ENCODE results near the gene LDAF1. TPM values are rescaled to one million over a fixed set of nuclear protein-coding genes. Genes with fewer than 3 reads are reported as not detected.
"Not testable (repeated sequence)": the region's sequence is repeated elsewhere in the genome, so short reads cannot be mapped to it uniquely, and the experiment has no call there.

The LDAF1 gene
- total RNA-seq, 1 donor from 2014 or later = 63.8 TPM

DNA sequence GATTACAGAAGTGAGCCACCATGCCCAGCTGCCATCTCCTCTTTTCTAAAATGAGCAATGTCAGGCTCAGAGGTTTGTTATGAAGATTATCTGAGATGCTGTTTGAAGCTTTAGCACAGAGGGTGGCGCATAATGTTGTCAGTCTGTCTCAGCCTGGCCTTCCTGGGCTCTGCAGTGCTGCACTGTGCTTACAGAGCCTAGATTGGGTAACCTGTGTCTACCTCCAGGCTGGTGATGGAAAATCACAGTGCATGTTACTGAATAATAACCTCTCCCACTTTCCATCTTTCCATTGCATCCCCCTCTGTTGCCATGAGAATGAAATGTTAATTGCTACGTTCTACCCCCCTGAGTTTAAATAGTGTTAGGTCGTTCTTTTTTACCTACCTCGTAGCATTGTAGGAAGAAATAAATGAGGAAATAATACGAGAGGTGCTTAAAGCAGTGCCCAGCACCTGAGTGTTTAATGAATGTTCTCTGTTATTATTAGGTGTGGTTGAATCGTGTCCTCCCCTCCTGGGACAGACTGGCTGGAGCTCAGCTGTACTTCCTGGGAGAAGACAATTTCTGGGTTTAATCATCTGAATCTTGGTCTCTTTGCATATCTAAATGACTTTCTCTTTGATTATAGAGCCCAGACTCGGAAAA lies 6.2 kb downstream of the LDAF1 start:
- Histone ChIP-seq H3K4me3 (no peak overlapping the region), H3K36me3 (peaks cover 0 to 28% of the 10 kb centered on the region in 2 donors), H3K9me3 (no peaks in the 10 kb centered on the region), H3K4me1 (peaks cover 54% of the 10 kb centered on the region), H3K27ac (no peak overlapping the region), H3K27me3 (no peaks in the 10 kb centered on the region)
- TF ChIP-seq POLR2AphosphoS5 (IDR thresholded peaks at IDR 0.05; ENCODE audit: insufficient read depth in 1 of 2, low read depth in 1 of 2) (no peak), POLR2A (IDR thresholded peaks at IDR 0.05) (no peak)
- DNase-seq (ENCODE audit: extremely low spot score in 2 of 2) = no peak
- intact Hi-C loops (cut with DNase I) = loop anchor here (5.0 kb wide), 1 partner anchor 1523 kb away; no protein-coding TSS in a partner anchor

DNA sequence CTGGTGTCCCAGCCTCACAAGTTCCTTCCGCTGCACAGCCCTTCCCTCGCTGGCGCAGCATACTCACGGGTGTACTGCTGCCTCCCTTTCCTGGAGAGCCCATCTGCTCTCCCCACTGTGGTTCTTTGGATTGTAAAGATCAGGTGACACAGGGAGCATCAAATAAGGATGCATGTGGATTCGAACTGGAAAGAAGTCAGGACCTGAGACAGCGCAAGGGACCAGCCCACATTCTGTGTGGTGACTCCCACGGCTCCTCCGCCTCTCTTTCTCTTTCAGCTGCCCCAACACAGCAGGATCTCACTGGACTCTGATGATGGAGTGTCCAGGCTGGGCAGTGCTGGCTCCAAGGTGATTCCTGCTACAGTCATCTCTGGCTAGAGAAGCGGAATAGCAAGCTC lies 8.1 kb downstream of the LDAF1 start:
- Histone ChIP-seq H3K4me1 (peaks cover 35% of the 10 kb centered on the region), H3K36me3 (peaks cover 1 to 45% of the 10 kb centered on the region in 2 donors), H3K4me3 (no peak overlapping the region), H3K27ac (no peak overlapping the region), H3K27me3 (no peaks in the 10 kb centered on the region), H3K9me3 (no peaks in the 10 kb centered on the region)
- intact Hi-C loops (cut with DNase I) = no loop called here
- TF ChIP-seq POLR2AphosphoS5 (IDR thresholded peaks at IDR 0.05; ENCODE audit: insufficient read depth in 1 of 2, low read depth in 1 of 2) (no peak), POLR2A (IDR thresholded peaks at IDR 0.05) (no peak)
- TF ChIP-seq, protein P1, sequence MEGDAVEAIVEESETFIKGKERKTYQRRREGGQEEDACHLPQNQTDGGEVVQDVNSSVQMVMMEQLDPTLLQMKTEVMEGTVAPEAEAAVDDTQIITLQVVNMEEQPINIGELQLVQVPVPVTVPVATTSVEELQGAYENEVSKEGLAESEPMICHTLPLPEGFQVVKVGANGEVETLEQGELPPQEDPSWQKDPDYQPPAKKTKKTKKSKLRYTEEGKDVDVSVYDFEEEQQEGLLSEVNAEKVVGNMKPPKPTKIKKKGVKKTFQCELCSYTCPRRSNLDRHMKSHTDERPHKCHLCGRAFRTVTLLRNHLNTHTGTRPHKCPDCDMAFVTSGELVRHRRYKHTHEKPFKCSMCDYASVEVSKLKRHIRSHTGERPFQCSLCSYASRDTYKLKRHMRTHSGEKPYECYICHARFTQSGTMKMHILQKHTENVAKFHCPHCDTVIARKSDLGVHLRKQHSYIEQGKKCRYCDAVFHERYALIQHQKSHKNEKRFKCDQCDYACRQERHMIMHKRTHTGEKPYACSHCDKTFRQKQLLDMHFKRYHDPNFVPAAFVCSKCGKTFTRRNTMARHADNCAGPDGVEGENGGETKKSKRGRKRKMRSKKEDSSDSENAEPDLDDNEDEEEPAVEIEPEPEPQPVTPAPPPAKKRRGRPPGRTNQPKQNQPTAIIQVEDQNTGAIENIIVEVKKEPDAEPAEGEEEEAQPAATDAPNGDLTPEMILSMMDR (IDR thresholded peaks at IDR 0.05) = no peak
- no peak for DNase-seq (ENCODE audit: extremely low spot score in 2 of 2)

DNA sequence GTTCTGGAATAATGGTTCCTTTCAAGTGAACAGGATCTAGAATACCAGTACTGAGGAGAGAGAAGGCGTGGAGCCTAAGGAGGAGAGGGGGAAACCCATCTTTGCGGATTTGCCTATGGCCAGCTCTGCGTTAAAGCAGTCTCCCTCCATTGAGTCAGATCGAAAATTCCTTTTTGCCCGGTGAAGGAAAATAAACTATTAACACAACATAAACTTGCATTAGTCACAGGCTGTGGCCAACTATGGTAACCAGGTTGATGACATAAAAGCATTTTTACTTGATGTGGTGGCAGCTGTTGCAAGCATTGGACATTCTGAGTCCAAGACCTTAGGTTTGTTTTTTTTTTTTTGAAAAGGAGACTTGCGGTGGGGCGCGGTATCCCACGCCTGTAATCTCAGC lies 8.9 kb downstream of the LDAF1 start:
- TF ChIP-seq, protein P1 (IDR thresholded peaks at IDR 0.05) = no peak
- no peak for TF ChIP-seq POLR2AphosphoS5 (IDR thresholded peaks at IDR 0.05; ENCODE audit: insufficient read depth in 1 of 2, low read depth in 1 of 2)
- TF ChIP-seq POLR2A (IDR thresholded peaks at IDR 0.05) = no peak
- H3K4me1 ChIP-seq = peaks cover 27% of the 10 kb centered on the region
- no peak for DNase-seq (ENCODE audit: extremely low spot score in 2 of 2)
- H3K36me3 ChIP-seq = peaks cover 2 to 53% of the 10 kb centered on the region in 2 donors
- no peak overlapping the region for H3K27ac ChIP-seq
- H3K4me3 ChIP-seq = no peak overlapping the region
- no peaks in the 10 kb centered on the region for H3K9me3 ChIP-seq
- intact Hi-C loops (cut with DNase I) = no loop called here
- no peaks in the 10 kb centered on the region for H3K27me3 ChIP-seq

DNA sequence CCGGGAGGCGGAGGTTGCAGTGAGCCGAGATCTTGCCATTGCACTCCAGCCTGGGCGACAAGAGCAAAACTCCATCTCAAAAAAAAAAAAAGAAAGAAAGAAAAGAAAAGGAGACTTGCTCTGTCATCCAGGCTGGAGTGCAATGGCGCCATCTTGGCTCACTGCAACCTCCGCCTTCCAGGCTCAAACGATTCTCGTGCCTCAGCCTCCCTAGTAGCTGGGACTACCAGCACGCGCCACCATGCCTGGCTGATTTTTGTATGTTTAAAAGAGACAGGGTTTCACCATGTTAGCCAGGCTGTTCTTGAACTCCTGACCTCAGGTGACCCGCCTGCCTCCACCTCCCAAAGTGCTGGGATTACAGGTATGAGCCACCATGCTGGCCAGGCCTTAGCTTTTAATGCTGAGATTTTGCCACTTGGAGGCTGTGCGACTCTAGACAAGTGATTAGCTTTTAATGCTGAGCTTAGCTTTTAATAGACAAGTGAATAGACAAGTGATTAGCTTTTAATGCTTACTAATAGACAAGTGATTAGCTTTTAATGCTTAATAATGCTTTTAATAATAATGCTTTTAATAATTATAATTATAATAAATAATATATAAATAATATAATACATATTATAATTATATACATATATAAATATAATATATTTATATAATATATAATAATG lies 9.6 kb downstream of the LDAF1 start:
- Histone ChIP-seq H3K4me1 (peaks cover 20% of the 10 kb centered on the region), H3K27me3 (no peaks in the 10 kb centered on the region)
- intact Hi-C loops (cut with DNase I) = no loop called here

DNA sequence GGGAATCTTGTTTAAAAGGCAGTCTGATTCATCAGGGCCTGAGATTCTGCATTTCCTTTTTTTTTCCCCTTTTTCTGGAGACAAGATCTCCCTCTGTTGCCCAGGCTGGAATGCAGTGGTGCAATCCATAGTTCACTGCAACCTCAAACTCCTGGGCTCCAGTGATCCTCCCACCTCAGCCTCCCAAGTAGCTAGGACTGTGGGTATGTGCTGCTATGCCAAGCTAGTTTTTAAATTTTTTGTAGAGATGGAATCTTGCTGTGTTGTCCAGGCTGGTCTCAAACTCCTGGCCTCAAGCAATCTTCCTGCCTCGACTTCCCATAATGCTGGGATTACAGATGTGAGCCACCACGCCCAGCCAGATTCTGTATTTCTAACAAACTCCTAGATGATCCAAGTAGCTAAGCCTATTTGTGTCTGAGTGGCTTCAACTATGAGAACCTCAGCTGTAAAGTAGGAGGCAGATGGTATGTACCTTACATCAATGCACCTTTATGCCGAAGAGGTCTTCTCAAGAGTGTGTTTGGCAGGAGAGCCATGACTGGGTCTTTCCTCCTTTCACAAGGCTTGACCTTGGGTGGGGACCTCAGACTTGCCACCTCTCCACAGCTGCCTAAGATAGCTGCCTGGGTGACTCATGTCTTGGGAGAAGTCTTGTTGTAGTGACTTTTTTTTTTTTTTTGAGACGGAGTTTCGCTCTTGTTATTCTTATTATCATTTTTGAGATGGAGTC lies 10.9 kb downstream of the LDAF1 start:
- TF ChIP-seq, protein P1 (IDR thresholded peaks at IDR 0.05) = no peak
- TF ChIP-seq POLR2AphosphoS5 (IDR thresholded peaks at IDR 0.05; ENCODE audit: insufficient read depth in 1 of 2, low read depth in 1 of 2) = no peak
- no peak for TF ChIP-seq POLR2A (IDR thresholded peaks at IDR 0.05)
- Histone ChIP-seq H3K4me3 (no peak overlapping the region), H3K9me3 (no peaks in the 10 kb centered on the region), H3K27me3 (no peaks in the 10 kb centered on the region), H3K27ac (no peak overlapping the region), H3K4me1 (peaks cover 6% of the 10 kb centered on the region), H3K36me3 (peaks cover 2 to 72% of the 10 kb centered on the region in 2 donors)
- intact Hi-C loops (cut with DNase I) = no loop called here
- DNase-seq (ENCODE audit: extremely low spot score in 2 of 2) = no peak

More for the DNA sequence above, 9.6 kb downstream of the LDAF1 start:
- Histone ChIP-seq H3K9me3 (no peaks in the 10 kb centered on the region), H3K4me3 (no peak overlapping the region), H3K36me3 (peaks cover 2 to 60% of the 10 kb centered on the region in 2 donors), H3K27ac (no peak overlapping the region)
- DNase-seq (ENCODE audit: extremely low spot score in 2 of 2) = no peak
- TF ChIP-seq, protein P1 (IDR thresholded peaks at IDR 0.05) = no peak
- TF ChIP-seq POLR2A (IDR thresholded peaks at IDR 0.05) (no peak), POLR2AphosphoS5 (IDR thresholded peaks at IDR 0.05; ENCODE audit: insufficient read depth in 1 of 2, low read depth in 1 of 2) (no peak)

DNA sequence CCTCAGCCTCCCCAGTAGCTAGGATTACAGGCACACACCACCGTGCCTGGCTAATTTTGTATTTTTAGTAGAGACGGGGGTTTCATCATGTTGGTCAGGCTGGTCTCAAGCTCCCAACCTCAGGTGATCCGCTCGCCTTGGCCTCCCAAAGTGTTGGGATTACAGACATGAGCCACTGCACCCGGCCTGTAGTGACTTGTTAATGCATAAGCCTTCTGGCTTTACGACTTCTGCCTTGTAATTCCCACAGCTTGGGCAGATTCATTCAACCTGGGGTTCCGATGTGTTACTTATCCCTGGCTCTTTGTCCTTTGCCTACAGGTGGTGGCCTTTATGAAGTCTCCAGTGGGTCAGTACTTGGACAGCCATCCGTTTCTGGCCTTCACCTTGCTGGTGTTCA lies 11.6 kb downstream of the LDAF1 start:
- peaks cover 2 to 72% of the 10 kb centered on the region in 2 donors for H3K36me3 ChIP-seq
- intact Hi-C loops (cut with DNase I); H3K4me1 ChIP-seq; H3K4me3 ChIP-seq; H3K27me3 ChIP-seq; DNase-seq (ENCODE audit: extremely low spot score in 2 of 2); H3K27ac ChIP-seq; H3K9me3 ChIP-seq: not testable (repeated sequence)

Data from vagina (tissue), 2 donors.